Keratinocyte (primary cell): ENCODE measurements around the gene PRDX1. TPM values are rescaled to one million over a fixed set of nuclear protein-coding genes. Genes with fewer than 3 reads are reported as not detected.
"Not testable (repeated sequence)": the region's sequence is repeated elsewhere in the genome, so short reads cannot be mapped to it uniquely, and the experiment has no call there.

Experiments used
- DNase-seq: peaks from one replicate; pipeline ENCODE4 v3.0.0-alpha.2; 2011; ENCODE audit warnings: low read depth, missing footprints, low spot score
- FAIRE-seq: peaks from 2 replicates; lab custom pipeline; 2011; peaks lifted over from hg19 to GRCh38; lab: Jason Lieb, UNC
- H2AFZ ChIP-seq: 2 replicates; pipeline ENCODE4 v1.6.0; 2012; ENCODE audit warnings: low read length, control low read depth, inconsistent platforms; ENCODE audit not compliant: control insufficient read depth
- H3K27ac ChIP-seq: 2 replicates; pipeline ENCODE4 v1.5.1; 2011; ENCODE audit warnings: low read length; ENCODE audit not compliant: control insufficient read depth, insufficient read depth
- H3K27me3 ChIP-seq: 3 replicates; pipeline ENCODE4 v1.6.0; 2011; ENCODE audit warnings: low read length; ENCODE audit not compliant: control insufficient read depth, insufficient read depth; ENCODE audit errors: extremely low read depth
- H3K36me3 ChIP-seq, 2 experiments: 2 replicates in 1 of 2; 3 replicates in 1 of 2; pipeline ENCODE4 v1.5.1; 2011; ENCODE audit warnings: low read length in 2 of 2, mild to moderate bottlenecking in 1 of 2; ENCODE audit not compliant: control insufficient read depth in 2 of 2, insufficient read depth in 2 of 2; ENCODE audit errors: extremely low read depth in 1 of 2
- H3K4me1 ChIP-seq: 3 replicates; pipeline ENCODE4 v1.5.1; 2011; ENCODE audit warnings: low read length; ENCODE audit not compliant: control insufficient read depth, insufficient read depth; ENCODE audit errors: extremely low read depth
- H3K4me2 ChIP-seq: 3 replicates; pipeline ENCODE4 v1.6.0; 2011; ENCODE audit warnings: low read depth, low read length; ENCODE audit not compliant: control insufficient read depth, insufficient read depth; ENCODE audit errors: extremely low read depth
- H3K4me3 ChIP-seq, 3 experiments: fragments of 200-600 bp in 1 of 3; sonication (generic) in 1 of 3; 2 replicates in 2 of 3; 3 replicates in 1 of 3; pipeline ENCODE4 v1.5.1; 2011 to 2016; ENCODE audit warnings: low read length in 3 of 3, mild to moderate bottlenecking in 3 of 3, control low read depth in 2 of 3, inconsistent platforms in 1 of 3, low read depth in 1 of 3, mixed read lengths in 1 of 3, mixed run types in 1 of 3, moderate library complexity in 1 of 3; ENCODE audit not compliant: control insufficient read depth in 2 of 3, insufficient read depth in 2 of 3; ENCODE audit errors: extremely low read depth in 1 of 3
- H3K79me2 ChIP-seq: 2 replicates; pipeline ENCODE4 v1.6.0; 2012; ENCODE audit warnings: low read length; ENCODE audit not compliant: control insufficient read depth, insufficient read depth
- H3K9ac ChIP-seq: 3 replicates; pipeline ENCODE4 v1.6.0; 2011; ENCODE audit warnings: low read length; ENCODE audit not compliant: control insufficient read depth, insufficient read depth; ENCODE audit errors: extremely low read depth
- H3K9me1 ChIP-seq: 3 replicates; pipeline ENCODE4 v1.6.0; 2011; ENCODE audit warnings: low read length; ENCODE audit not compliant: control insufficient read depth, insufficient read depth; ENCODE audit errors: extremely low read depth
- H3K9me3 ChIP-seq: 2 replicates; pipeline ENCODE4 v1.5.1; 2012; ENCODE audit warnings: low read depth, low read length; ENCODE audit not compliant: control insufficient read depth
- H4K20me1 ChIP-seq: 3 replicates; pipeline ENCODE4 v1.6.0; 2011; ENCODE audit warnings: low read length; ENCODE audit not compliant: control insufficient read depth, insufficient read depth; ENCODE audit errors: extremely low read depth
- EZH2 ChIP-seq: IDR thresholded peaks from one replicate; pipeline ENCODE4 v1.6.1; 2012; ENCODE audit warnings: inconsistent platforms, mild to moderate bottlenecking, low read length, moderate library complexity
- dilution Hi-C: fragments of 300-500 bp; cut with MboI; formaldehyde crosslinking; loops from one replicate; pipeline ENCODE4 v1.7.0; 2020; ENCODE audit warnings: low sequenced_read_pairs; ENCODE audit not compliant: extremely low pct_ligation_motif_present
- polyA plus RNA-seq, 5 experiments: library from polyadenylated mRNA; depleted of rRNA in 3 of 5; stranded (reverse) in 3 of 5; stranded (forward) in 1 of 5; unstranded in 1 of 5; fragments of >200 nt; gene quantifications; 1 replicate in 1 of 5; 2 replicates in 3 of 5; 3 replicates in 1 of 5; pipeline versions ENCODE4 v1.2.1 to v1.2.3, GENCODE V29; 2011 to 2012; ENCODE audit warnings: missing spikeins in 2 of 5, low read depth in 1 of 5, low replicate concordance in 1 of 5
- TF ChIP-seq, protein P1 (sequence below), 3 experiments: IDR thresholded peaks in 1 of 3; conservative IDR thresholded peaks in 1 of 3; optimal IDR thresholded peaks in 1 of 3; 2 replicates in 2 of 3; 3 replicates in 1 of 3; pipeline versions ENCODE3 to v1.5.1; 2011; ENCODE audit warnings: low read length in 3 of 3, mild to moderate bottlenecking in 3 of 3, moderate library complexity in 2 of 3, control low read depth in 1 of 3, inconsistent platforms in 1 of 3; ENCODE audit not compliant: insufficient read depth in 2 of 3; ENCODE audit errors: extremely low read depth in 1 of 3

Gene PRDX1
- polyA plus RNA-seq, 1 donor (not counting 4 experiments of a cell fraction or from before 2014, with no cell fraction given), result 1,251 TPM

- Histone ChIP-seq H3K9me1 (no peaks in the 10 kb centered on the region), H3K9me3 (no peaks in the 10 kb centered on the region), H3K4me2 (no peak overlapping the region), H3K4me1 (peaks cover 9% of the 10 kb centered on the region), H2AFZ (no peak overlapping the region), H3K36me3 (no peaks in the 10 kb centered on the region), H3K79me2 (peaks cover 5% of the 10 kb centered on the region), H3K4me3 (no peak overlapping the region), H3K9ac (no peak overlapping the region), H3K27me3 (no peaks in the 10 kb centered on the region), H3K27ac (no peak overlapping the region), H4K20me1 (no peaks in the 10 kb centered on the region)
- DNase-seq, result no peak
- TF ChIP-seq, protein P1, sequence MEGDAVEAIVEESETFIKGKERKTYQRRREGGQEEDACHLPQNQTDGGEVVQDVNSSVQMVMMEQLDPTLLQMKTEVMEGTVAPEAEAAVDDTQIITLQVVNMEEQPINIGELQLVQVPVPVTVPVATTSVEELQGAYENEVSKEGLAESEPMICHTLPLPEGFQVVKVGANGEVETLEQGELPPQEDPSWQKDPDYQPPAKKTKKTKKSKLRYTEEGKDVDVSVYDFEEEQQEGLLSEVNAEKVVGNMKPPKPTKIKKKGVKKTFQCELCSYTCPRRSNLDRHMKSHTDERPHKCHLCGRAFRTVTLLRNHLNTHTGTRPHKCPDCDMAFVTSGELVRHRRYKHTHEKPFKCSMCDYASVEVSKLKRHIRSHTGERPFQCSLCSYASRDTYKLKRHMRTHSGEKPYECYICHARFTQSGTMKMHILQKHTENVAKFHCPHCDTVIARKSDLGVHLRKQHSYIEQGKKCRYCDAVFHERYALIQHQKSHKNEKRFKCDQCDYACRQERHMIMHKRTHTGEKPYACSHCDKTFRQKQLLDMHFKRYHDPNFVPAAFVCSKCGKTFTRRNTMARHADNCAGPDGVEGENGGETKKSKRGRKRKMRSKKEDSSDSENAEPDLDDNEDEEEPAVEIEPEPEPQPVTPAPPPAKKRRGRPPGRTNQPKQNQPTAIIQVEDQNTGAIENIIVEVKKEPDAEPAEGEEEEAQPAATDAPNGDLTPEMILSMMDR (optimal IDR thresholded peaks at IDR 0.05 in 1 of 3, IDR thresholded peaks at IDR 0.05 in 1 of 3, conservative IDR thresholded peaks at IDR 0.05 in 1 of 3; ENCODE audit: extremely low read depth in 1 of 3, insufficient read depth in 2 of 3, low read length in 3 of 3), result no peak
- no peak for TF ChIP-seq EZH2
- dilution Hi-C loops, result no loop called here
- no peak for FAIRE-seq
These were observed 4.5 kb upstream of the PRDX1 start for GRCh38 chr1:45526135-45526644.

DNA sequence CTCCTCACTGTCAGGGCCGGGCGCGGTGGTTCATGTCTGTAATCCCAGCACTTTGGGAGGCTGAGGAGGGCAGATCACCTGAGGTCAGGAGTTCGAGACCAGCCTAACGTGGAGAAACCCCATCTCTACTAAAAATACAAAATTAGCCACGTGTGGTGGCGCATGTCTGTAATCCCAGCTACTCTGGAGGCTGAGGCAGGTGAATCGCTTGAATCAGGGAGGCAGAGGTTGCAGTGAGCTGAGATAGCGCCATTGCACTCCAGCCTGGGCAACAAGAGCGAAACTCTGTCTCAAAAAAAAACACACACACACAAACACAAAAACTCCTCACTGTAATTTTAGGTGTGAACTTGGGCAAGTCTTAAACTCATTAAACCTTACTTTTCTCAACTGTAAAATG lies 2.3 kb upstream of the PRDX1 start:
- H3K9ac ChIP-seq, H3K27ac ChIP-seq, H3K27me3 ChIP-seq, DNase-seq, FAIRE-seq, H2AFZ ChIP-seq, H4K20me1 ChIP-seq, H3K9me1 ChIP-seq, H3K4me2 ChIP-seq, H3K9me3 ChIP-seq, dilution Hi-C loops, H3K36me3 ChIP-seq, H3K4me3 ChIP-seq: not testable (repeated sequence)
- peaks cover 15% of the 10 kb centered on the region for H3K4me1 ChIP-seq
- peaks cover 27% of the 10 kb centered on the region for H3K79me2 ChIP-seq

DNA sequence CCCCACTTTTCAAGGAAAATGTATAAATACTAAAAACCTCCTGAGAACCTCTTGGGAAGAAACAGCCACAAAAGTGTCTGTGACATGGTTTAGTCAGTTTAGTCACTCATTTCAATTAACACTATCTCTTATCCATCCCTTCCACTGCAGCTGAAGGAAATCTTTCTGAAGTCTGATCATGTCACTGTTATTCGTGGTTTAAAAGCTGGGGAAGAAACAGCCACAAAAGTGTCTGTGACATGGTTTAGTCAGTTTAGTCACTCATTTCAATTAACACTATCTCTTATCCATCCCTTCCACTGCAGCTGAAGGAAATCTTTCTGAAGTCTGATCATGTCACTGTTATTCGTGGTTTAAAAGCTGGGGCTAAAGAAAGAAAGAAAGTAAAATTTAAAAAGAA lies 1.8 kb upstream of the PRDX1 start:
- peaks cover 12% of the 10 kb centered on the region for H4K20me1 ChIP-seq
- H3K9me1 ChIP-seq, FAIRE-seq, H3K36me3 ChIP-seq, H2AFZ ChIP-seq, dilution Hi-C loops, H3K9ac ChIP-seq, H3K27ac ChIP-seq, H3K4me3 ChIP-seq, H3K4me2 ChIP-seq, H3K9me3 ChIP-seq, H3K27me3 ChIP-seq, DNase-seq: not testable (repeated sequence)
- H3K79me2 ChIP-seq, result peaks cover 32% of the 10 kb centered on the region
- H3K4me1 ChIP-seq, result peaks cover 19% of the 10 kb centered on the region
